ENCODE measurements around the gene C2orf81. TPM values are rescaled to one million over a fixed set of nuclear protein-coding genes. Genes with fewer than 3 reads are reported as not detected.

Gene C2orf81
- total RNA-seq, 4 donors from 2014 or later: 0.88 to 1.4 TPM; not detected in 2

DNA sequence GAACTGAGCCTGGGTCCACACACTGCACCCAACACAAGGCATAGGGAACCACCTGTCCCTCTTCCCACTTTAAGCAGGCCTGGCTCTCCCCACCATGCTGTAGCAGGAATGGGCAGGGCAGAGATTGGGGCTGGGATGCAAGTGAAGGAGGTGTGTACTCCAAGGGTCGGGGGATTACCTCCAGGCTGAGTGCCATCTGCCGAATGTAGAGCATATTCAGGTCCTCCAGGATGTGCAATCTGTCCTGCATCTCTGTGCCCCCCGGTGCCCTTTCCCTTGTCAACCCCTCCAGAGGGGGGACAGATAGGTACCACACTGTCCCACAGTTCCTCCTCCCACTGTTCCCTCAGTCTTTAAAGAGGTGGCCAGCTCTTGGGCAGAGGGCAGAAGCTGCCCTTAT is 18.0 kb upstream of the C2orf81 start:
- TF ChIP-seq, protein P1, sequence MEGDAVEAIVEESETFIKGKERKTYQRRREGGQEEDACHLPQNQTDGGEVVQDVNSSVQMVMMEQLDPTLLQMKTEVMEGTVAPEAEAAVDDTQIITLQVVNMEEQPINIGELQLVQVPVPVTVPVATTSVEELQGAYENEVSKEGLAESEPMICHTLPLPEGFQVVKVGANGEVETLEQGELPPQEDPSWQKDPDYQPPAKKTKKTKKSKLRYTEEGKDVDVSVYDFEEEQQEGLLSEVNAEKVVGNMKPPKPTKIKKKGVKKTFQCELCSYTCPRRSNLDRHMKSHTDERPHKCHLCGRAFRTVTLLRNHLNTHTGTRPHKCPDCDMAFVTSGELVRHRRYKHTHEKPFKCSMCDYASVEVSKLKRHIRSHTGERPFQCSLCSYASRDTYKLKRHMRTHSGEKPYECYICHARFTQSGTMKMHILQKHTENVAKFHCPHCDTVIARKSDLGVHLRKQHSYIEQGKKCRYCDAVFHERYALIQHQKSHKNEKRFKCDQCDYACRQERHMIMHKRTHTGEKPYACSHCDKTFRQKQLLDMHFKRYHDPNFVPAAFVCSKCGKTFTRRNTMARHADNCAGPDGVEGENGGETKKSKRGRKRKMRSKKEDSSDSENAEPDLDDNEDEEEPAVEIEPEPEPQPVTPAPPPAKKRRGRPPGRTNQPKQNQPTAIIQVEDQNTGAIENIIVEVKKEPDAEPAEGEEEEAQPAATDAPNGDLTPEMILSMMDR (IDR thresholded peaks at IDR 0.05; ENCODE audit: low read depth): no peak

DNA sequence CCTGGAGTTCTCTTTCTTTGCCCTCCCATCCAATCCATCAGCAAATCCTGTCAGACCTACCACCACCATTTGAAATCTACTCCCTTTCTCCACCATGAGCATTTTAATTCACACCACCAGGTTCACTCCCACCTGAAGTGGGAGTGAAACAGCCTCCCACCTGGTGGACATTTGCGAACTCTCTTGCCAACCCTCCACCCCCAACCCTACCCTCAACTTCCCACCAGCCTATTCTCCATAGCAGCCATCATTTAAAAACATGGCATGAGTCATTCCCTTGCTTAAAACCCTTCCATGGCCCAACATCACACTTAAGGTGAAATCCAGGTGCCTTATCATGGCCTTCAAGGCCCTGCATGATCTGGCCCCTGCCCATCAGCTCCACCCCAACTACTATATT is 16.8 kb upstream of the C2orf81 start:
- TF ChIP-seq, protein P1 (IDR thresholded peaks at IDR 0.05; ENCODE audit: low read depth): no peak

DNA sequence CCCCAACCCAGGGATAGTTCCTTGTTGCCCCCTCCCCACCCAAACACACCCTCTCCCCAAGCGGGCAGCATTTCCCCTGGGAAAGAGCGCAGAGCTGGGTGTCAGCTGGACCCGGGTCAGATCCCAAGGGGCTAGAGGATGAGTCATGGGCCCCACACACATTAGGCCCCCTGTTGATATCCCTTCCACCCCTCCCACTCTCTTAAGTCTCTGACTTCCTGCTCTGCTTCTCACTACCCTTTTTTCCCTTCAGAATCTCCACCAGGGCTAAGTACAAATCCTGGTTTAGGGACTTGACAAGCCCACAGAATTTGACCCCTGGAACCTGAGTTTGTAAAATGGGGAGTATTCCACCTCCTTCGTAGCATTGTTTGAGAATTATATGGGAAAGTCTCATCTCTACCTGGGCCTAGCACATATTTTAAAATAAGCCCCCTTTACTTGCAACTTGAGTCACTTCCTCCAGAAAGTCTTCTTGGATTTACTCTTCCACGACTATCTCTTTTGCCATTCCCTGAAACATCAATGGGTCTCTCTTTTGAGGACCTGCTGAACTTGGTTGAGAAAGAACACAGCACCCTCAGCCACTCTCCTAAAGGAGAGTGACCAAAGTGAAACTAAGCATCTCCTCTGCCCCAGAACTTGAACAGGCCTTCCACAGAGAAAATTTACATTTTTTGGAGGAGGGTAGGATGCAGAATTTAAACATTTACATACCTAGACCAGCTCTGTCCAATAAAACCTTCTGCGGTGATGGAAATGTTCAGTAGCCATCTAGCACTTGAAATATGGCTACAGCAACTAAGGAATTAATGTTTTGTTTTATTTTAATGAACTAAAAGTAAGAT is 15.7 kb upstream of the C2orf81 start:
- TF ChIP-seq, protein P1 (IDR thresholded peaks at IDR 0.05; ENCODE audit: low read depth): no peak

DNA sequence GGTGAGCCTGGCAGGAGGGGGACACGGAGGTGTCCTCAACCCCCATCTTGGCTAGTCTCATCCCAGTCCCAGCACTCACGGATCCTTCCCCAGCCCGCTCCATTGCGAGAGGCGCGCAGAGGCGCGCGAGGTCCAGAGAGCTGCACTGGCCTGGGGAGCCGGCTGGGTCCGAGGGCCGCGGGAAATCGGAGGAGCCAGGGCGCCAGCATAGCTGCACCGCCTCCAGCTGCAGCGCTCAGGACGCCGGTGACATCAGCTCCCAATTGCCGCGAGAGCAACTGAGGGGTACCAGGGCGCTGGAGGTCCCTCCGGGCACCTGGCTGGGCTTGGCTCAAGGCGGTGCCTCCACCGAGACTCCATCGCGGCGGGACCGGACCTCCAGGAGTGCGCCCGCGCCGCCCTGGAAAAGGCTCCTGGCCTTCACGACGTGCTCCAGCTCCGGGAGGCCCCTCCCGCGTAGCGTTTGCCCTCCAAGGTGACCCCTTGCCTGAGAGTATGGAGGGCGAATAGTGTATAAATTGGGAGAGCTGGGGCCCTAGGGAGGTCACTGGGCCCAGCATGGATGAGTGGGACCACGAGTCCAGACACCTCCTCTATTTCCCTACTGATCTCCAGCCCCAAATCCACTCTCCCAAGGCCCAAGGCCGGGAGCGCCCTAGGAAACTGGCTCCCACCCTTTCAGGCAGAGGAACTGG is 14.8 kb upstream of the C2orf81 start:
- TF ChIP-seq, protein P1 (IDR thresholded peaks at IDR 0.05; ENCODE audit: low read depth): no peak

DNA sequence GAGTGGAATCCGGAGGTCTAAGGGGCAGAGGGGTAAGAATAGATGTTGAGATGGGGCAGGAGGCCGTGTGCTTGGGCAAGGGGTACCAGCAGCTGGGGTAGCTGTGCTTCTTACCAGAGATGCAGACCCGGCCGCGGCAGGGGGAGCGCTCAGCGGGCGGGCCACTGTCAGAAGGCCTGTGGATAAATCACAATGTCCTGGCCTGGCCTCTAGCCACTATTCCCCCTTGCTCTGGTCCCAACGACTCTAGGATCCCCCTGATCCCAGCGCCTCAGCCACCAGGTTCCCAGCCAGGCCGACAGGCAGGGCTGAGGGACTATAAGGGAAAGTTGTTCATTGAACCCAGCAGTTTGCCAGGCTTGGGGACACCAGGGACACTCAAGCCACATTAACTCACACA is 9.1 kb upstream of the C2orf81 start:
- TF ChIP-seq, protein P1 (IDR thresholded peaks at IDR 0.05; ENCODE audit: low read depth): no peak

DNA sequence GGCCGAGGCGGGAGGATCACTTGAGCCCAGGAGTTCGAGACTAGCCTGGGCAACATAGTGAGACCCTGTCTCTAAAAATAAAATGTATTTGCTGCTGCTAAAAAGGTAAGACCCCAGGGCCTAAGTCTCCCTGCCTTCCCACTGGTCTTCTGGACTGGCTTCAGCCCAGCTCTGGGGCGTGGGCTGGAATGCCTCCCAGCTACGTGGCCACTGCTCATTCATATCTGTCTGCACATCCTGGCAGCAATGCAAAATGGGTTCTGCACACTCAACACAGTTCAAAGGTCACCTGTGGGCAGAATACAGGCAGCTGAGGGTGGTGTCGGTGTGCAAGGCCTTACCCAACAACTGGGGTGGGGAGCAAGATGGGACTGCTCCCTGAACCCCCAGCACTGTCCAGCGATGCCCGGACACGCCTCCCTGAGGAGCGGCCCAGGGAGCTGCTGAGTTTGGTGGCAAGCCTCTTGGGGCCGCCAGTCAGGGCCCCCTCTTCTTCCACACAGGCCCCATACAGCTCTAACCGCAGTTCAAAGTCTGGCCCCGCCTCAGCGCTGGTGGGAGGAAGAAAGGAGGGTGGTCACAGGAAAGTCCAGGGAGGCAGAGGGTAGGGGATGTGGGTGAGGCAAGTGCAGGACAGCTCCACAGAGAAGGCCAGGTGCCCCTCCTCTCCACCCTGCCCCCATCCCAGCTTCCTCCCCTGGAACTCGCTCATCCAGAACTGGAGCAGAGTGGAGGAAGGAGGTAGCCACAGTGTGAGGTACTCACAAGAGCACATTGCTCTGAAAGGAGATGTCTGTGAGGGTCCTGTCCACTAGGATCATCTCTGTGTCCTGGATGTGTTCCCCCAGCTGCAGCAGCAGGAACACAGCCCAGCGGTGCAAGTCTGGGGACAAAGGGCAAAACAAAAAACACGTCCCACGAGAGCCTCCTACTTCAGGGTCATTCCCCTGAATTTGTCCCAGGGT is 8.3 kb upstream of the C2orf81 start:
- TF ChIP-seq, protein P1 (IDR thresholded peaks at IDR 0.05; ENCODE audit: low read depth): no peak
